HCT116 (cell line): ENCODE data around the gene PHLDA1. TPM values are rescaled to one million over a fixed set of nuclear protein-coding genes. Genes with fewer than 3 reads are reported as not detected.
A peak's percentile ranks its signal among the peaks of the same experiment; 100 is the strongest.

ENCODE experiments used
- ATAC-seq: fragments of 200-7000 bp; cut with Tn5 transposase; 2 replicates; pipeline ENCODE4 v1.9.1; 2020; ENCODE audit warnings: mild to moderate bottlenecking, moderate library complexity
- BruUV-seq: library from RNA; stranded (reverse); fragments of 400-500 nt; replicated peaks from 2 replicates; lab custom pipeline; 2021; lab: Mats Ljungman, UMichigan
- CTCF ChIA-PET: fragments of 300-600 bp; sonication (Branson Sonifier 250); formaldehyde crosslinking; loops from one replicate; lab custom pipeline; 2021; ENCODE audit warnings: antibody characterized with exemption; lab: Charles Lee
- POLR2A ChIA-PET: fragments of 300-600, 350-600 bp; sonication (Branson Sonifier 250); formaldehyde crosslinking; loops from one replicate; lab custom pipeline; 2021; ENCODE audit warnings: antibody characterized with exemption; lab: Charles Lee
- RAD21 ChIA-PET, 2 experiments: fragments of 300-600 bp; sonication (Branson Sonifier 250); formaldehyde crosslinking; loops; one replicate each; lab custom pipeline; 2023; ENCODE audit warnings: low total read pairs in 2 of 2; ENCODE audit not compliant: uncharacterized antibody in 2 of 2, unreplicated experiment in 2 of 2, low non-redundant PET in 1 of 2; lab: Charles Lee
- DNase-seq: peaks from one replicate; pipeline ENCODE4 v3.0.0-alpha.2; 2010; ENCODE audit warnings: low read depth, low spot score
- H2AFZ ChIP-seq: fragments of 200-600 bp; shearing (Covaris generic), sonication (generic); 2 replicates; pipeline ENCODE4 v1.6.1; 2017; ENCODE audit warnings: low read depth, mixed run types, mixed read lengths, antibody characterized with exemption, low read length; ENCODE audit not compliant: poor library complexity, severe bottlenecking
- H3K27ac ChIP-seq: 2 replicates; pipeline ENCODE4 v1.5.1; 2012; ENCODE audit warnings: low read depth, low read length
- H3K27me3 ChIP-seq: fragments of 200-600 bp; sonication (generic); 2 replicates; pipeline ENCODE4 v1.6.1; 2016; ENCODE audit warnings: mixed run types, low read length, mixed read lengths; ENCODE audit not compliant: insufficient read depth
- H3K36me3 ChIP-seq, 2 experiments: fragments of 200-500 bp in 1 of 2; fragments of 200-600 bp in 1 of 2; sonication (Bioruptor generic) in 1 of 2; sonication (generic) in 1 of 2; 2 replicates each; pipeline versions ENCODE4 v1.5.1 to v1.6.1; 2014 to 2016; ENCODE audit warnings: low read length in 2 of 2, inconsistent platforms in 1 of 2, mixed read lengths in 1 of 2, mixed run types in 1 of 2; ENCODE audit not compliant: insufficient read depth in 2 of 2, control insufficient read depth in 1 of 2
- H3K4me1 ChIP-seq, 2 experiments: fragments of 200-600 bp in 1 of 2; sonication (generic) in 1 of 2; 2 replicates each; pipeline versions ENCODE4 v1.5.1 to v1.6.1; 2012 to 2017; ENCODE audit warnings: low read length in 2 of 2, inconsistent platforms in 1 of 2, mild to moderate bottlenecking in 1 of 2, mixed read lengths in 1 of 2, mixed run types in 1 of 2, moderate library complexity in 1 of 2; ENCODE audit not compliant: insufficient read depth in 2 of 2, control insufficient read depth in 1 of 2
- H3K4me2 ChIP-seq: fragments of 200-600 bp; sonication (generic); 2 replicates; pipeline ENCODE4 v1.6.1; 2017; ENCODE audit warnings: mixed run types, low read length, mixed read lengths
- H3K4me3 ChIP-seq, 2 experiments: fragments of 200-600 bp in 1 of 2; sonication (generic) in 1 of 2; replicated peaks in 1 of 2; 2 replicates each; pipeline ENCODE4 v1.5.1; 2011 to 2016; ENCODE audit warnings: low read length in 2 of 2, control low read depth in 1 of 2, low read depth in 1 of 2, mild to moderate bottlenecking in 1 of 2, mixed read lengths in 1 of 2, mixed run types in 1 of 2
- H3K79me2 ChIP-seq: fragments of 200-600 bp; sonication (generic); 2 replicates; pipeline ENCODE4 v1.6.1; 2017; ENCODE audit warnings: mild to moderate bottlenecking, mixed run types, low read length, moderate library complexity, mixed read lengths; ENCODE audit not compliant: insufficient read depth
- H3K9ac ChIP-seq: fragments of 200-600 bp; sonication (generic); 2 replicates; pipeline ENCODE4 v1.6.1; 2016; ENCODE audit warnings: low read length, mixed read lengths
- H3K9me2 ChIP-seq: fragments of 200-600 bp; sonication (generic), shearing (Covaris generic); 2 replicates; pipeline ENCODE4 v1.6.1; 2017; ENCODE audit warnings: mixed run types, mild to moderate bottlenecking, moderate library complexity; ENCODE audit not compliant: insufficient read depth
- H3K9me3 ChIP-seq, 2 experiments: fragments of 200-500 bp in 1 of 2; fragments of 200-600 bp in 1 of 2; sonication (Bioruptor generic) in 1 of 2; sonication (generic) in 1 of 2; 2 replicates each; pipeline ENCODE4 v1.6.1; 2014 to 2017; ENCODE audit warnings: low read length in 2 of 2, mixed read lengths in 2 of 2, inconsistent platforms in 1 of 2, low read depth in 1 of 2, mild to moderate bottlenecking in 1 of 2, mixed run types in 1 of 2, moderate library complexity in 1 of 2; ENCODE audit not compliant: control insufficient read depth in 1 of 2, insufficient read depth in 1 of 2
- H4K20me1 ChIP-seq: fragments of 200-600 bp; sonication (generic), shearing (Covaris generic); 2 replicates; pipeline ENCODE4 v1.6.1; 2017; ENCODE audit warnings: mixed run types, mild to moderate bottlenecking, moderate library complexity; ENCODE audit not compliant: insufficient read depth
- CEBPB ChIP-seq: IDR thresholded peaks from 2 replicates; pipeline ENCODE4 v1.6.1; 2012; ENCODE audit warnings: low read depth
- EZH2 ChIP-seq: fragments of 200-600 bp; sonication (generic); IDR thresholded peaks from 2 replicates; pipeline ENCODE4 v1.6.1; 2017; ENCODE audit warnings: antibody characterized with exemption, mixed run types
- EZH2phosphoT487 ChIP-seq: fragments of 200-600 bp; IDR thresholded peaks from 2 replicates; pipeline ENCODE4 v1.6.1; 2018; ENCODE audit warnings: antibody characterized with exemption, borderline replicate concordance
- SP1 ChIP-seq: IDR thresholded peaks from 2 replicates; pipeline ENCODE4 v1.6.1; 2012; ENCODE audit warnings: low read depth
- SRF ChIP-seq: IDR thresholded peaks from 2 replicates; pipeline ENCODE4 v1.6.1; 2012; ENCODE audit warnings: low read depth
- intact Hi-C: fragments of 100-400 bp; cut with micrococcal nuclease; formaldehyde crosslinking; loops from 2 replicates; pipeline ENCODE4 v1.10.0; 2022
- total RNA-seq: library from RNA; stranded (reverse); gene quantifications from one replicate; pipeline ENCODE4 v1.2.1, GENCODE V29; 2021; ENCODE audit not compliant: unreplicated experiment
- TF ChIP-seq, protein P1 (sequence below), 3 experiments: fragments of 200-600 bp in 1 of 3; sonication (generic) in 1 of 3; IDR thresholded peaks in 2 of 3; conservative IDR thresholded peaks in 1 of 3; 2 replicates each; pipeline ENCODE4 v1.5.1; 2012 to 2017; ENCODE audit warnings: low read depth in 2 of 3, low read length in 2 of 3, antibody characterized with exemption in 1 of 3, borderline replicate concordance in 1 of 3, control low read depth in 1 of 3, mild to moderate bottlenecking in 1 of 3, mixed read lengths in 1 of 3, mixed run types in 1 of 3, moderate library complexity in 1 of 3; ENCODE audit not compliant: insufficient read depth in 1 of 3

Gene PHLDA1
- total RNA-seq, 1 experiment from 2014 or later: 231 TPM

DNA sequence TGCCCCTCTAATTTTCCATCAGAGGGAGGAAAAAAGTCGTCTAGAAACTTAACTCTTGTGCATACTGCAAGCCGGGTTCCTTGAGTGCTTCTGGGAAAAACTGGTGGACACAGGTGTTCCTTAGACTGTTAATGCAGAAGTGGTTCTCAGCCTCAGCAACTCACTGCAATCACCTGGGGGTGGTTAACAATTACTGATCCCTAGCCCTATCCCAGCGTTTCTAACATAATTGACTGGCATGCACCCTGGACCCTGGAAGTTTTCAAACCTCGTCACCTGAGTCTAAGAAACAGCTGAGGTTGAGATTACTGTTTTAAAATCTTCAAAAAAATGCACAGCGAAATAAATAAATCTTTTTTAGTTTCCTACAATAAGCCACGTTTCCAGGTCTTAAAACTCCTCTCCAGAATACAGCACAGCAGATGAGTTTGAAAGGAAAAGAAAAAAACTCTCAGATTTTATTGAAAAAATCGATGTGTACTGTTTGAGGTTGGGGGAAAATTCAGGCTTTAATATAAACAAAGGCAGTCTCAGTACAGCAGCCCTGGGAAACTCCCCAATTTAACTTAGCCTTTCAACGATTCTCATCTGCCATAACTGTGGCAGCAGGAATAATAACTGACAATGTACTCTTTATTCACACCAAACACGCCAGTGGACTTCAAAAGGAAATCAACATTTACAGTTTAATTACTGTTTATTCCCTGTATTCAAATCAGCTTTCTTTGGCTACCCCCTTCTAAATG lies 45.4 kb downstream of the PHLDA1 start:
- peak; percentile 47 for ATAC-seq
- RAD21 ChIA-PET: no interaction called here
- TF ChIP-seq, protein P1, sequence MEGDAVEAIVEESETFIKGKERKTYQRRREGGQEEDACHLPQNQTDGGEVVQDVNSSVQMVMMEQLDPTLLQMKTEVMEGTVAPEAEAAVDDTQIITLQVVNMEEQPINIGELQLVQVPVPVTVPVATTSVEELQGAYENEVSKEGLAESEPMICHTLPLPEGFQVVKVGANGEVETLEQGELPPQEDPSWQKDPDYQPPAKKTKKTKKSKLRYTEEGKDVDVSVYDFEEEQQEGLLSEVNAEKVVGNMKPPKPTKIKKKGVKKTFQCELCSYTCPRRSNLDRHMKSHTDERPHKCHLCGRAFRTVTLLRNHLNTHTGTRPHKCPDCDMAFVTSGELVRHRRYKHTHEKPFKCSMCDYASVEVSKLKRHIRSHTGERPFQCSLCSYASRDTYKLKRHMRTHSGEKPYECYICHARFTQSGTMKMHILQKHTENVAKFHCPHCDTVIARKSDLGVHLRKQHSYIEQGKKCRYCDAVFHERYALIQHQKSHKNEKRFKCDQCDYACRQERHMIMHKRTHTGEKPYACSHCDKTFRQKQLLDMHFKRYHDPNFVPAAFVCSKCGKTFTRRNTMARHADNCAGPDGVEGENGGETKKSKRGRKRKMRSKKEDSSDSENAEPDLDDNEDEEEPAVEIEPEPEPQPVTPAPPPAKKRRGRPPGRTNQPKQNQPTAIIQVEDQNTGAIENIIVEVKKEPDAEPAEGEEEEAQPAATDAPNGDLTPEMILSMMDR (IDR thresholded peaks at IDR 0.05 in 2 of 3, conservative IDR thresholded peaks at IDR 0.05 in 1 of 3; ENCODE audit: borderline replicate concordance in 1 of 3, insufficient read depth in 1 of 3, low read depth in 2 of 3, low read length in 2 of 3): no peak
- 0 out of 2 replicates have a peak, but pooled peaks have one; percentile 6 for TF ChIP-seq SP1
- no peak for TF ChIP-seq EZH2phosphoT487
- TF ChIP-seq EZH2: no peak
- TF ChIP-seq CEBPB: 0 out of 2 replicates have a peak, but pooled peaks have one; percentile 21
- no peak for TF ChIP-seq SRF
- H3K4me1 ChIP-seq: peaks cover 54 to 57% of the 10 kb centered on the region in 2 experiments
- intact Hi-C loops: no loop called here
- H3K27me3 ChIP-seq: no peaks in the 10 kb centered on the region
- H2AFZ ChIP-seq: peak overlapping the region; percentile 33
- H3K9me3 ChIP-seq: no peaks in the 10 kb centered on the region
- no peaks in the 10 kb centered on the region for H3K36me3 ChIP-seq
- H3K4me3 ChIP-seq: peak overlapping the region in 1 of 2 experiments; percentile 6; a peak in 1 of 4 replicates
- POLR2A ChIA-PET: interaction anchor here (1.2 kb wide), 1 partner anchor 42 kb away, joined by 3 read pairs; no protein-coding TSS in a partner anchor
- no peaks in the 10 kb centered on the region for H3K9me2 ChIP-seq
- H3K4me2 ChIP-seq: peak overlapping the region; percentile 65
- H3K9ac ChIP-seq: peak overlapping the region; percentile 60
- peak overlapping the region; percentile 98 for H3K27ac ChIP-seq
- BruUV-seq: no TSS peak
- CTCF ChIA-PET: no interaction called here
- H3K79me2 ChIP-seq: peaks cover 4% of the 10 kb centered on the region; the same call in 1 of the 2 replicates
- H4K20me1 ChIP-seq: no peaks in the 10 kb centered on the region
- no peak for DNase-seq
